GM19455 (cell line): ENCODE results near the gene POLR2M.

Experiments used
- ATAC-seq: cut with Tn5 transposase; IDR thresholded peaks from one replicate; pipeline ENCODE4 v1.9.1; 2021; ENCODE audit not compliant: unreplicated experiment

The POLR2M gene

DNA sequence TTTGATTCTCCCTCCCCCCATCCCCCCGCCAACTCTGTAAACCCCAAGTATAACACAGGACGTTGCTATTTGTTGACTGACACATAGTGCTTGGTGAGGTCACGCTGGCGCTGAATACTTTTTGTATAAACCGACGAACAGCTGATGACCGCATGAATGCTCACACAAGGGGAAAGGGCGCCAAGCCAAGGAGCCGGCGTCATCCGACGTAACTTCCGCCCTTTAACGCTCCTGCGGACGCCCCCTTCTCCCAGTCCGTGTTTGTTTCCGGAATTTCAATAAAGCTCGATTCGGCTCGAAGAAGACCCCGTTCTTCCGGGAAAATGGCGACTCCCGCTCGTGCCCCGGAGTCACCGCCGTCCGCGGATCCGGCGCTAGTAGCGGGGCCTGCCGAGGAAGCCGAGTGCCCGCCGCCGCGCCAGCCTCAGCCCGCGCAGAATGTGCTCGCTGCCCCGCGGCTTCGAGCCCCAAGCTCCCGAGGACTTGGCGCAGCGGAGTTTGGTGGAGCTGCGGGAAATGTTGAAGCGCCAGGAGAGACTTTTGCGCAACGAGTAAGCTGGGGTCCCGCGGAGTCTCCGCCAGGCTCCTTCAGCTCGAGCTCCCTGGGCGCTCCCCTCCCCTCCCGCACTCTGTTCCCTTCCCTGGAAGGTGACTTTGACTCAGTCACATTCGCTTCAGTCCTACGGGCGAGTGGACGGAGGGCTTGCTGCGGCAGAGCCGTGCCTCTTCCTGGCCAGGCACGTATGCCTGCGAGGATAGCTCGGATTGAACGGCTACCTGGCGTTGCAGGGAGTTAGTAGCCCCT, at the start of gene POLR2M:
Gene POLR2M (plus strand): TSS at position 310 of the 805 bp plus-strand sequence. CDS start 129 bp downstream, at position 439.
- peak; percentile 97 for ATAC-seq

DNA sequence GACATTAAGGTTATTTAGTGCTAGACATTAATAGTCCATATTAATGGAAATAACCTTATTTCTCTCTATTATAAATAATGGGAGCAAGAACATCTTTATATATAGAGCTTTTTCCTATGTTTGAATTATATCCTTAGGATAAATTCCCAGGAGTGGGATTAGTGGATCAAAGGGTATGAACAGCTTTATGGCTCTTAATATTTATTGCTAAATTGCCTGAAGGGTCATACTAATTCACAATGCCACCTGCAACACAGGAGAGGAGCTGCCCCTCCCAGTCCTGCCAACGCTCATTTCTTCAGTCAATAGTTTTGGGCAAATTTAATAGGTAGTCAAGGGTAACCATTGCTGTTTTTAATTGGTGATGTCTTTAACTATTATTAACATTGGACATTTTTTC, 48.9 kb upstream of the POLR2M start:
- ATAC-seq = no peak

DNA sequence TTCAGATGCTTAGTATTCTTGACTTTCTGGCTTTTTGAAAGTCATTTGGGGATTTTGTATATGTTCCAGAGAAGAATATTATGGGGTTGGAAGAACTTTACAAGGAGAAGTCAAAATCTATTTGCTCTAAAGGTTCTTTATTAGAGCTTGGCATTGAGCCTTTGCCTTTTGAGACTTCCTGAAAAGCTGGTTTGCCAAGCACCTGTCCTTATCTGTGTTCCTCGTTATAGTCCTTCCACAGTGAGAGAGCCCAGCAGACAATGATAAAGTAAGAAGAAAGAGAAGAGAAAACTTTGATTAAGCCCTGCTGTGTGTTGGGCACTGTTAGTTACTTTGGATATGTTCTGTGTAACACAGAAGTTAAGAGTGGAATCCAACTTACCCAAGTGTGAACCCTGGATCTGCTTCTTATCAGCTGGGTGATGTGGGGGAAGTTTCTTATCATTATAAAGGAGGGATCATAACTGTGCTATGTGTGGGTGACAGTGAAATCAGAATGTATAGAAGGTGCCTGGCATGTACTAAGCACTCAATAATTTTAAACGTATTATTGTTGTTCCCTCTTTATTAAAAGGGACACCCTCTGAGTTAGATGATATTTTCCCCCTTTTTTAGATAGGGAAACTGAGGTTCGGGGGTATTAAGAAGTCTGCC, 44.3 kb upstream of the POLR2M start:
- no peak for ATAC-seq

DNA sequence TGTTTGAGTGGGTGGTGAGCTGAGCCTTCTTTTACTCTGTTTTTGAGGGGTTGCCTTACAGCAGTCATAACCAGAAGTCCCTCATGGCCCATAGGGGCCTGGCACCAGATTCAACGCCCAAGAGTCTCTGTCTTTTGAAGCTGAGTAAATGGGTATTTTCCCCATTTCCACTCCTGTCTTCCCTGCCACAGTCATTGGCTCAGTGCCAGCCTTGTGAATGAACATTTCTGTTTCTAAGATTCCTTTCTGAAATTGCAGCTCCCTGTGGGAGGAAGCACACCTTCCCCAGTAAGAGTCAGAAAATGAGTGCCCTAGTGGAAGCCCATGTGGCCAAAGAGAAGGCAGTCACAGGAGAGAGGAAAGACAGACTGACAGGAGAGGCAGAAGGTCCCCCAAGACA, 43.7 kb upstream of the POLR2M start:
- ATAC-seq = no peak

DNA sequence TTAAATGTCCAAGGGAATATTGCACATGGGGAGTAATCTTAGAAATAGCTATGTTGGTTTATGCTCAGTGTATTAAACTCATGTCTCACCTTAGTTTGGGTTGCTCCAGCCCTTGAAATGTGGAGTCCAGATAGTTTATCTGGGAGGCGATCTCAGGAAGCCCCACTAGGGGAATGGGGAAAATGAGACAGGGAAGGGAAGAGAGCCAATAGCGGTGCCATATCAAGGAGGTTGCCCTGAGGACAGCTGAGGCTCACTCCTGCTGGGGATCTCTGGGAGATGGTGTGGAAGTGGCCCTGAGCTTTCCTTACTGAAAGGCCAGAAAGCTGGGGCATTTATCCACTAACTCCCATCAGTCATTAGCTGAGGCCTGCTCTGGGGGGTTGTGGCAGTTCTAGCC, 43.3 kb upstream of the POLR2M start:
- no peak for ATAC-seq

DNA sequence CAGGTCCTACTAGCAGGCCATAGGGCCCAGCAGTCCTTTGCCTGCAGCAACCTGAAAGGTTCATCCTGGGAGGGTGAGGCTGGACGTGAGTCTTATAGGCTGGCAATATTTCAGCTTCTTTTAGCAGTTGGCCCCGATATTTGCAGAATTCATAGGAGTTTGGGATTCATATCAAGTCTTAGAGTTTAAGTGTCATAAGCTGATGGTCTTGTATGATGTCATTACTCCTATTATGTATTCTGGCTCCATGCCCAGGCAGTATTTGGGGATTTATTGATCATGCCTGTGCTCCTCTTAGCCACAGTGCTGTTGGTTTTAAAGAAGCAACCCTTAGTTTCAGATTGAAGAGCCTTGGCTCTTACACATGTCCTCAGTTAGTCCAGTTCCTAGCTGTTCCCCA, 41.3 kb upstream of the POLR2M start:
- no peak for ATAC-seq

DNA sequence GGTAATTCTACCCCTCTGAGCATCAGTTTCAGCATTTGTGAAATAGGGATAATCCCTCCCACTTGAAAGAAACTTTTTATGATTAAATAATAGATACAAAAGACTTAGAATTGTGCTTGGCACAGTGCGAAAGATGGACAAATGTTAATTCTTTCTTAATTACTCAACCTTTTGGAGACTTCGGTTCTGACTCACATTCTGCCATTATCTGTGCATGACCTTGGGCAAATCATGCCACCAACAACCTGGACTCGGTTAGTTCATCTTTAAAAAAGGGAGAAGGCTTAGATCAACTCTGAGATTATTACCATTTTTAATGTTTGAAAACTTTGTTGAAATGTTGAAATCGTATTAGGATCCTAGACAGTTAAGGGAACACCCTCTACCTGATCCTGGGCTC, 40.6 kb upstream of the POLR2M start:
- ATAC-seq = no peak

DNA sequence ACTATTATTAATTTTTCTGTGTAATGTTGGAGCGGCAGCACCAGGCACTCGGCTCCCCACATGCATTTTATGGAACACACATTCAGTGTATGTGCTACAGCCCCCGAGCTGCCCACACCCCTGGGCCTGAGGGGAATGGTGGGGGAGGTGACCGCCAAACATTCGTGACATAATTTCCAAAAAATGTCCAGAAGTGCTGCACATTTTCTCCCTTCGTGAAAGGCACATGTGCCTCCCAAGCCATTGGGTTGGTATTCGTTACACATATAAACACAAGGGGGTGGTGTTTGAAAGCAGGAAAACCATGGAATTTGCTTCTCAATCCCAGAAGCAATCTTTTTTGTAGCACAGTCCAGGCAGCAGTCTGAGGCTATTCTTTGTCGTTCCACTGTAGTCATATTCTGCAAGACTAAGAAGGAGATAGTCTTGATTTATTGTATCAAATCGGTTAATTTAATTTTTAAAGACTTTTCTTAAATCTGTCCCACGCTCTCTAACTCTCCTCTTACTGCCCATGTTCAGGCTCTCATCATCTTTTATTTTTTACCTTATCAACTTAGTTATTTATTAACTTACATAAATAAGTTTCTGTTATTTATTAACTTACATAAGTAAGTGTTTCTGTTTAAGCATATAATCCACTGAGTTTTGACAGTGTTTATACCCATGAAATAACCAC, 39.2 kb upstream of the POLR2M start:
- no peak for ATAC-seq

DNA sequence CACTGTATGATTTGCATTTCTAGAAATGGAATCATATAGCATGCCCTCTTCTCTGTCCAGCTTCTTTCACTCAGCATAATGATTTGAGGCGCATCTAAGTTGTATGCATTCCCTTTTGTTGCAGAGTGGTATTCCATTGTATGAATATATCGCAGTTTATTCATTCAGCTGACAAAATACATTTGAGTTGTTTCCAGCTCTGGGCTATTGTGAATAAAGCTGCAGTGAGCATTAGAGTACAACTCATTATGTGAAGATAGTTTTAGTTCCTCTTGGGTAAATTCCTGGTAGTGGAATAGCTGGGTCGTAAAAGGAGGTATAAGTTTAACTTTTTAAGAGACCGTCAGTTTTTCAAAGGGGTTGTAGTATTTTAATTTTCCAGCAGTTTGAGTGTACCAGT, 38.5 kb upstream of the POLR2M start:
- no peak for ATAC-seq

DNA sequence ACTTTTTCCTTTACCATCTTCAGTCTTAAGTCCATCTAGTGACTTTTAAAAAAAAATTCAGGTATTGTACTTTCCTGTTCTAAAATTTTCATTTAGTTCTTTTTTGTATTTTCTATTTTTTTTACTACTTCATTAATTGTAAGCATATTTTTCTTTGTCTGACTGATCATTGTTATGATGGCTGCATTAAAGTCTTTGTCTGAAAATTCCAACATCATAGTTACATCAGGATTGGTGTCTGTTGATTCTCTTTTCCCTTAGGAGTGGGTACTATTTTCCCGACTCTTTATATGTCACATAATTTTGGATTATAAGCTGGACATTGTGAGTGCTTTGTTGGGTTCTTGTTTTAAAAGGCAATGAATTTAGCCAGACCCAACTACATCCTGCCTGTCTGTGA, 34.9 kb upstream of the POLR2M start:
- no peak for ATAC-seq

DNA sequence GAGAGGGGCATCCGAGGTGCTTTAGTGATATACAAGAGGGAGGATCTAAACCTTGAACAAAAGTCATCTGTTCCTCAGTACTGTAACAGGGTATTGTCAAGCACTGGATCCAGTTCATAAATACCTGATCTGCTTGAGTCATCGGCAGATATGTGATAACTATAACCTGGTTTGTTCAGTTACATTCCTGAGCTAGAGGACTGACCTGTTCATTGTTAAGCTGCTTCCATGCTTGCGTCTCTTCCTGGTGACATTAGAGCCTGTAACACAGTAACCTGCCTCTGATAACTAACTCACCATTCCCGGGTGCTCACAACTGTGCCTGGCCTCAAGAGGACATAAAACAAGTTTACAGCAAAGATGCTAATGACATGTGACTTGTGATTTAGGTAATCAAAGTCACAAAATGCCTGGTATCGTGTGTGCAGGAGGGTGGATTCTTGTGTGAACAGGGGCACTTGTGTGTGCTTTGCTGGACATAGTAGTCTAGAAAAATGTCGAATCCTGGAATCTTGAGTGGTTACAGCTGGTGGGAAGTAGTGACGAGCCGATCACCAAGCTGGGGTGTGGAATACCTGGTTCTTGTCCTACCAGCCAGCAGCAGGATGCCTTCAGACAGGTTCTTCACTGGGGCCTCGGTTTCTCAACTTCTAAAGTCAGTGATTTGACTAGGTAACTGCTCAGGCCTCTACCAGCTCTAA, 30.9 kb upstream of the POLR2M start:
- ATAC-seq = no peak

DNA sequence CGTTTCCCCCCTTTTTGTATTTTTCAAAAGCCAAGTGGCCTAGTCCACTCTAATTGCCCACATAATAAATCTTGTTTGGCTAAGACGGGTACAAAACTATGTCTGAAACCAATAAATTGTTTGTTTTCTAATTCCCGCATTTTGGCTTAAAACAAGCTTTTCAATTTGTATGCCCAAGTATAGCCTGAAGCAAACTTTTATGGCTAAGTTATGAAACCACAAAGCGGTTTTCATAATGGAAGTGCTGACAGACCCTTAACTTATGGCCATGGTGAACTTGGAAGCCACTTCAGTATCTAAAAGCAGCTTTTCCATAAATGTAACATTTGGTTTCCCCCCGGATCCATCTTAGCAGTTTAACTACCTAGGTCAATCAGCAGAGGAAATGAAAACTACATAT, 29.9 kb upstream of the POLR2M start:
- no peak for ATAC-seq

DNA sequence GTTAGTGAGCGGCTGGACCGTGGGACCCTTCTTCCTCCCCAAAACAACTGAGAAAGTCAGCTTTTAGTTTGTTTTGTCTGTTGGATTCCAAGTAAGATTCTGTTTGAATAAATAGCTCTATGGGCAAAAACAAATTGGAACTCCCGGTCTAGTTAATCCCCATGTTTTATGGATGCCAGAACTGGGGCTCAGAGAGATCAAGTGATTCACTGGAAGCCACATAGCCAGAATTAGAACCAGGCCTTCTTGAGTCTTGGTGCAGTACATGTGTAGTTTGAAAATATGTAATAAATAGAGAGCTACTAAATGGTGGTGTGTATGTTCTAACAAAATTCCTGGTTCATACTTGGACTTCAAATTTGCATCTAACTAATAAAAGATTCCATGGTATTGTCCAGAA, 29.3 kb upstream of the POLR2M start:
- no peak for ATAC-seq

DNA sequence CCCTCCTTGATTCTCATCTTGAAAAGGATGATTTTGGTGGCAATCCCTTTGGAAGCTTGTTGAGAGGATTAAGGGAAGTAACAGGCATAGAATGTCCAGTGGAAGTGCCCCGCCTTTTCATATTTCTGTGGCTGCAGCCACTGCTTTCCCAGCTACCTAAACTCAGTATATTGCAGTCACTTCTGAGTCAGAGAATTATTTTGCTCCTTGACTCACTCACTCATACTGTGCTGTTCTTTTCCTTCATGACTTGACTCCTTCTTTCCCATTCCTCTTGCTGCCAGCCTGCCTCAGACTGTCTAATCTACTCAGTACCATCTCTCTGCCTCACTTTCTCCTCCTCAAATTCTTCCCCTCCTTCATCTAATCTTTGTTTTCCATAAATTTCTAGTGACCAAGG, 26.5 kb upstream of the POLR2M start:
- ATAC-seq = no peak

DNA sequence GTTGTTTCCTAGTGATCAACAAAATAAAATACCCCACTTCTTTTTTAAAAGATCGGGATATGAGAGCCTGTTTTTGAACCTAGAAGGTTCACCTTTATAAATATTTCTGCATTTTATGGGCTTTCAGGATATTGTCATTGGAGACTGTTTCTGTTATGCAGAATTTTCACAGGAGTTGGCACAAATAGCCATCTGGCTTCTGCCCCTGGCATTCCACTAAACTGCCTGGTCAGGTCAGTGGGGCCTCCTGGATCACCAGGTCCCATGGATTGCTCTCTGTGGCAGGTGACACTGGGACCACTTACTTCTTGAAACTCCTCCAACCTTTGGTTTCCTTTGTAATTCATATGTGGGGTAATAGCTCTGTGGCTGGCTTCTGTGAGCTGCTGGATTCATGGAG, 25.5 kb upstream of the POLR2M start:
- ATAC-seq = no peak

DNA sequence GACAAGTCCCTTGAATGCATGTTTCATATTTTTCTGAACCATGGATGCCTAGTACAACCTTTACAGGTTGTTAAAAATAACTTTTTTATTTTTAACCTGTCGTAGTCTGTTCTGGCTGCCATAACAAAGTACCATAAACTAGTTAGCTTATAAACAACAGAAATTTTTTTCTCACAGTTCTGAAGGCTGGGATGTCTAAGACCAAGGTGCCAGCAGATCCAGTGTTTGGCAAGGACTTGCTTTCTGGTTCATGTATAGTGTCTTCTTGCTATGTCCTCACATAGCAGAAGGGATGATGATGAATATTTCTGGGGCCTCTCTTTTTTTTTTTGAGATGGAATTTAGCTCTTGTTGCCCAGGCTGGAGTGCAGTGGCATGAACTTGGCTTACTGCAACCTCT, 23.0 kb upstream of the POLR2M start:
- no peak for ATAC-seq

DNA sequence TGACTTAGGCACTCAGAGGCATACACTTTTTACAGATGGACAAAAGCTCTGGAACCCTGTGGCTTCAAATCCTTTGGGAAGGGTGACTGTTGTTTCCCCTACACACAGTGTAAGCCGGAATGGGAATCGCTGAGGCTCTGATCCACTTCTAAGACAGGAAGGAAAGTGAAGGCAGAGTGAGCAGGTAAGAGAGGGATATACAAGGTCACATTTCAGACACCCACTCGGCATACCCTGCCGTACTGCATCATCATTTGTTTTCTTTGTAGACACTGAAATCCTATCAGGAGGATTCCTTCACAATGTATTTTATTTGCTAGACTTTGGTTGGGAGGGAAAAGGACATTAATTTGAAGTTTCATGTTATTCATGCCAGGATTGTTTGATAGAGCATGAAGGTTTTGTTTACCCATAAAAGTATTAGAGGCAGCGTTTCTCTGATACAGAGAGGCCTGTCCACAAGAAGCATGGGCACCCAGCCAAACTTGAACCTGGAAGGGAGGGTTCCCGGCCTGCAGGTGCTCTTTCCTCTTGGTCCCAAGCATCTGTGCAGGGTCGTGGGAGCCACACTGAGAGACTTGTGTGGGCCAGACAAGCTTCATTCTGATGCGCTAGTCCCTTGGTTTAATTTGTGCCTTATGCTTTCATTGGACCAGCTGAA, 21.9 kb upstream of the POLR2M start:
- no peak for ATAC-seq

DNA sequence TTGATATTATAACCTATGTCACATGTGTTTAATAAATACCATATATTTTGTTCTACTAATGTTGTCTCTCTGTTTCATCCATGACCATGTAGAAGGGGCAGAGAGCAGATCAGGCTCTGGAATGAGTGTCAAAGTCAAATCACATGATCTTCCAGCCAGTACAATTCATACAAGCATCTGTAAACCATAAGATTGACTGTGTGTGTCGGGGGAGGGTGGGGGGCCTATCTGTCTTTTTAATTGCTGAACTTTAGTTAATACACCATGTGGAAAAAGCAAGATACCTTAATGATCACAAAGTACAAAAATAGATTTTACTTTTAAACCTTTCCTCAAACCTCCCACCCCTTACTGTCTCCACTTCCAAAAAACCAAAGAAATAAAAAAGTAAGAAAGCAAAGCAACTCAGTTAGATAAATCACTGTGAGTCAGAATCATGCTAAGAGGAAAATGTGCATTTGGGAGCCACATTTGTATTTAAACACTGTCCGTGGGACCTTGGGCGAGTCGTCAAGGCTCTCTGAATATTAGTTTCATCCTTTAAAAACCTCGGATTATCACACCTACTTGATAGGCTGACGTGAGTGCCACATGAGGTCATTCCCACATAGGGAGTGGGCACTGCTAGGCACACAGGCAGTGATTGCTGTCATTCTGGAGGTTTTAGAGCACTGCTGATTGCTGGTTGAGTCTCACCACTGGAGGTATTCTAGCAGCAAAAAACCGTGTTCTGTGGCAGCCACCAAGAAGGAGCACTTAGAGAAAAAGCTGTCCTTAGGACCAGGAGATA, 21.0 kb upstream of the POLR2M start:
- ATAC-seq = no peak

DNA sequence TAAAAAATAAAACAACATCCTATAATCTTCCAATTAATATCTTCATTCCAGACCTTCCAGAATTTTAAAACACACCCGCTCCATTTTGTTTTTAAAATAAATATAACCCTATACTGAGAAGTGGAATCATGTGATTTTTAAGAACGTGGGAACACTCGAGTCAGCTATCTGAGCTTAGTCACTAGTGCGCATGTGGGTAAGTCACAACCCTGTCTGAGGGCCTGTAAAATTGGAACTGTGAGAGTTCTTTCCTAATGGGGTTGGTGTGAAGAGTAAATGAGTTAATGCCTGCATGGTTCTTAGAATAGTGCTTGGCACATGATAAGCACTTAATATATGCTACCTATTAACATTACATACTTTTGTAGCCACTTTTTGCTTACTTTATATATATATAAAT, 19.9 kb upstream of the POLR2M start:
- ATAC-seq = no peak

DNA sequence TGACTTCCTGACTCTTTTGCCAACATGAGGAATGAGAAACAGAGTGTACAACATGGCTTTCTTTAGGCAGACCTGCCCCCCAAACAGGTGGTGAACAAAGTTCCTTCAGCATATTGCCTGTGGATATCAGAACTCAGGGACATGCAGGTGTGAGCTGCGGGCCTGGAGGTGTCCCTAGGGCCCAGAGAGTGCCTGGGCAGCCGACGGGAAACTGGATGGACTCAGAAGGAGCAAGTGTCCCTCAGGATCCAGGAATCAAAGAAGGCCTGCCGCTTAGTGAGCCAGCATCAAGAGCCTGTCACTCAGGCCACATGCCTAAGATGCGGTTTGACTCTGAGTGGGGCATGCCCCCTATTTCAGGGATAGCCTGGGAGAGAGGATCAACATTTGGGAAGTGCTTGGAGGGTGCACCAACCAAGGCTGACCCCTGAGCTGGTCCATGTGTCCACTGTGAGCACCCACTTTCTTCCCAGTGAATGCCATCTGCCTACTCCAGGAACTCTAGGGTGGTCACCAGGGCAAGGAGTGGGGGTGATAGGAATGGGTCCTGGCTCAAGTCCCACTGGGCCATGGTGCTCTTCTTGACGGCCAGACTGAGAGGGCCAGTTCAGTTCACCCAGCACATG, 16.1 kb upstream of the POLR2M start:
- no peak for ATAC-seq
